HAP-1 (cell line): ENCODE measurements around the gene GPC1.

Experiments used
- DNase-seq, 2 experiments: peaks; one replicate each; pipeline ENCODE4 v3.0.0-alpha.2; 2016 to 2020; ENCODE audit warnings: low spot score in 2 of 2
- H3K27me3 ChIP-seq: fragments of 250-450 bp; sonication (Bioruptor Pico); 2 replicates; pipeline ENCODE4 v1.5.1; 2020; ENCODE audit warnings: low read depth, mild to moderate bottlenecking, moderate library complexity
- H3K36me3 ChIP-seq: fragments of 250-450 bp; sonication (Bioruptor Pico); replicated peaks from 2 replicates; pipeline ENCODE4 v1.5.1; 2020; ENCODE audit warnings: mild to moderate bottlenecking
- H3K4me1 ChIP-seq: fragments of 250-450 bp; sonication (Bioruptor Pico); 2 replicates; pipeline ENCODE4 v1.5.1; 2020; ENCODE audit warnings: mild to moderate bottlenecking
- H3K4me3 ChIP-seq: fragments of 250-450 bp; sonication (Bioruptor Pico); 2 replicates; pipeline ENCODE4 v1.5.1; 2020; ENCODE audit warnings: mild to moderate bottlenecking, moderate library complexity
- H3K9me3 ChIP-seq: fragments of 250-450 bp; sonication (Bioruptor Pico); 2 replicates; pipeline ENCODE4 v1.5.1; 2020; ENCODE audit warnings: mild to moderate bottlenecking, moderate library complexity
- in situ Hi-C: fragments of 300-500 bp; cut with MboI; formaldehyde crosslinking; loops from 3 replicates; pipeline ENCODE4 v1.14.3; 2020; ENCODE audit warnings: low sequenced_read_pairs, inconsistent platforms, mixed read lengths

GPC1 gene

DNA sequence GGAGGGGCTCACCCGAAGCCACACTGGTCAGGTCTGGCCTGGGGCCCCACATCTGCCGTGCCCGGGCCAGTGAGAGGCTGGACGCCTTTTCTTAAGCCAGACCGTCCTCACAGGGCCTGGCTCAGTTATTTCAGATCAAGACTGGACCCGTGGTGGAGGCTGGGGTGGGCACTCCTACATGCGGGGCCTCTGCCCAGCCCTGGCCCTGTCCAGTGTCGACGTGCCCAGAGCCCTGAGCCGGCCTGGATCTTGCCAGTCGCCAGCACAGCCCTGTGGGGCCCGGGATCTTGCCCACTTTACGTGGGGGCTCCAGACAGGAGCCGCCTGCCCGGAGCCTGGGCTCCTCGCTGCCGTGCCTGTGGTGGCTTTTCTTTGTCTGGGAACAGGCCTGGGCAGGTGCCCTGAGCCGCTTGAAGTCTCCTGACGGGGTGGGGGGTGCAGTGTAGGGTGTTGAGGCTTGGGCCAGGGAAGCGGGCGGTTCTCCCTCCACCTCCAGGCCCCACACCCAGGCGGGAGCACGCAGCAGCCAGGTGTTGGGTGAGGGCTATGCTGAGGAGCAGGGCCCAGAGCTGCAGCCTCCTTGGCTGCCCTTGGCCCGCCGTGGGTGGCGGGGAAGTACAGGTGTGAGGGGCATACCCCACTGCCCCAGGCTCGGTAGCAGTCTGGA lies 6.0 kb downstream of the GPC1 start:
- no peaks in the 10 kb centered on the region for H3K9me3 ChIP-seq
- H3K27me3 ChIP-seq: no peaks in the 10 kb centered on the region
- H3K4me3 ChIP-seq: no peak overlapping the region
- peaks cover 10% of the 10 kb centered on the region for H3K4me1 ChIP-seq
- in situ Hi-C loops: loop anchor here (25.0 kb wide), 1 partner anchor 379 kb away; the partner anchor contains the start of gene OR6B3
- DNase-seq: no peak
- H3K36me3 ChIP-seq: no peaks in the 10 kb centered on the region

DNA sequence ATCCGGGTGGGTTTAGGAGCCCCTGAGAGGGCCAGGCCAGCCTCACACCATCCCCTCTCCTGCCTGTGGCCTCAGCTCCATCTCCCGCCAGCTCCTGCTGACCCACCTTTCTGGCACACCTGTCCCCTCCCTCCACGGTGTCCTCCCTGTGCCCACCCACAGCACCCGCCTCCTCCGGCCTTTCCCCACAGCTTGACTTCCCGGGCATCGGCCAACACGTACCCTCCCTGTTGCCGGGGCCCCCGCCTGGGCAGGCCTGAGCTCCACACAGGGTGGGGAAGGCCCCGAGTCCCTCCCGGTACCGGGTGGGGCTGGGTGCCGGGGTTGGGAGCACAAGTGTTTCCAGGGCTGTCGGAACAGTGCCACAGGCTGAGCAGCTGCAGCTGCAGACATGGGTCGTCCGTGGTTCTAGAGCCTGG lies 6.5 kb downstream of the GPC1 start:
- H3K9me3 ChIP-seq: no peaks in the 10 kb centered on the region
- in situ Hi-C loops: loop anchor here (25.0 kb wide), 1 partner anchor 380 kb away; the partner anchor contains the start of gene OR6B3
- no peak overlapping the region for H3K4me3 ChIP-seq
- DNase-seq: no peak
- H3K36me3 ChIP-seq: no peaks in the 10 kb centered on the region
- H3K27me3 ChIP-seq: no peaks in the 10 kb centered on the region
- peaks cover 4% of the 10 kb centered on the region for H3K4me1 ChIP-seq

DNA sequence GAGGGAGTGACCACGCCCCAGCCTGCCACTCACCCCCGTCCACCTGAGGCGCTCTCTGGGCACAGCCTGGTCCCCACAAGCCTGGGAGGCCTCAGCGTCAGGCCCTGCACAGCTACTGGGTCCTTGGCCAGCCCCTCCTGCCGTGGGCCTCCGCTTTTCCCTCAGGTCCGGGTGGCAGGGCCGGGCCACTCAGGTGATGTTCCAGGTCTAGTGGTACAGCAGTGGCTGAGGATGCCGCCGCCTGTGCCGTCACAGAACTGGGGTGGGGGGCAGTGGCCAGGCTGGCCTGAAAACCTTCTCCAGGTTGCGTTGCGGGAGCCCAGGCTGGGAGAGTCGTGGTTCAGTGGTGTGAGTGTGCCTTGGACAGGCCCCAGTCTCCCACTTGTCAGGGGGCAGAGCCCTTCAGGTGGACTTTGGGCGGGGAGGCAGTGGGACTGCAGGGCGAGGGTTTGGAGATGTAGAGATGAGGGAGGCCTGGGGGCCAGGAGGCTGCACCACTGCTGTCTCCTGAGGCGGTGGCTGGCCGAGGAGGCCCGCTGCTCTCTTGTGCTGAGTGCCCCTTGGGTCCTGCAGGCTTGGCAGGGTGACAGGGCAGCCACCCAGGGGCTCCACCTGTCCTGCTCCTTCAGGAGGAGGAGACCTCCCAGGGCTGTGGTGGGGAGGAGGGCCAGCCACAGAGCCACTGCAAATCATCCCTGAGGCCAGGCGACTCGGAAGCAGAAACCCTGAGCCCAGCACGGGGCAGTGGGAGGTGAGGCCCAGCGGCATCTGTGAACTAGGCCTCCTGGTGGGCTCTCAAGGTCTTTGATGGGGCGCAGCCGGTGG lies 7.6 kb downstream of the GPC1 start:
- in situ Hi-C loops: loop anchor here (25.0 kb wide), 1 partner anchor 381 kb away; the partner anchor contains the start of gene OR6B3
- DNase-seq: no peak
- no peak overlapping the region for H3K4me3 ChIP-seq
- no peaks in the 10 kb centered on the region for H3K9me3 ChIP-seq
- no peaks in the 10 kb centered on the region for H3K27me3 ChIP-seq
- H3K36me3 ChIP-seq: no peaks in the 10 kb centered on the region
- H3K4me1 ChIP-seq: peaks cover under 1% of the 10 kb centered on the region

- H3K9me3 ChIP-seq: no peaks in the 10 kb centered on the region
- DNase-seq: no peak
- H3K4me3 ChIP-seq: no peak overlapping the region
- H3K4me1 ChIP-seq: no peaks in the 10 kb centered on the region
- in situ Hi-C loops: loop anchor here (25.0 kb wide), 1 partner anchor 382 kb away; the partner anchor contains the start of gene OR6B3
- H3K36me3 ChIP-seq: no peaks in the 10 kb centered on the region
- no peaks in the 10 kb centered on the region for H3K27me3 ChIP-seq
Observed at GRCh38 chr2:240443891-240444301, 8.4 kb downstream of the GPC1 start.

- no peak for DNase-seq
- Histone ChIP-seq H3K9me3 (no peaks in the 10 kb centered on the region), H3K4me1 (no peaks in the 10 kb centered on the region), H3K27me3 (no peaks in the 10 kb centered on the region), H3K36me3 (no peaks in the 10 kb centered on the region), H3K4me3 (no peak overlapping the region)
- in situ Hi-C loops: loop anchor here (25.0 kb wide), 1 partner anchor 382 kb away; the partner anchor contains the start of gene OR6B3
Observed at GRCh38 chr2:240444464-240444863, 9.0 kb downstream of the GPC1 start.

DNA sequence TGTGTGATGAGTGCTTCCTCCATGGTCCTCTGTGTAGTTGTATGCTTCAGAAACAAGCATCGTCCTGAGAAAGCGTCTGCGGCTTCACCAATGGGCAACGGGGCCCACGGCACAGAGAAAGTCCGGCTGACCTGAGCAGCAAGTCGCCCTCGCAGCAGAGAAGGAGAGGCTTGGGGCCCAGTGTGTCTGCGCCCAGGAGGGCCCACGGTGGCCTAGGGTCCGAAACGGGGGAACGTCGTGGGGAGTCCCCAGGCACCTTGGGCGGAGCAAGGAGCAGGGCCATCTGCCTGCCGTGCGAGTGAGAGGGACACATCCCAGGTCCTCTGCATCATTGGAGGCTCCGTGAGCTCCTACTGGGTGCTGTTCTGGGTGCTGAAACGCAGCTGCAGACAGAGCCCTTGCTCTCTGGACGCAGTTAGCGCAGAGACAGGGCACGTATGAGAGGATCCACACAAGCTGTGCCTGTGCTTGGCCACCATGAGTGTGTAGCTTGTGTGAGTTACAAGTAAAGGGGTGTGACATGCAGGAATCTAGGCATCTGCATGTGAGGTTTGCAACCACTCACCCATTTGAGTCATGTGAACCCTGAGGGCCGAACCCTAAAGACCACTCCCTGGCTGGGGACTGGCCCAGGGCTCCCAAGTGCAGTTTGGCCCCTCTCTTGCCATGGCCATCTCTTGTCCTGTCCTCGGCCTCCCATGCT lies 10.6 kb downstream of the GPC1 start:
- Histone ChIP-seq H3K4me1 (peaks cover 4% of the 10 kb centered on the region), H3K36me3 (no peaks in the 10 kb centered on the region), H3K4me3 (no peak overlapping the region), H3K9me3 (no peaks in the 10 kb centered on the region), H3K27me3 (no peaks in the 10 kb centered on the region)
- in situ Hi-C loops: loop anchor here (25.0 kb wide), 1 partner anchor 384 kb away; the partner anchor contains the start of gene OR6B3
- no peak for DNase-seq

GRCh38 chr2:240446664-240447175 lies 11.3 kb downstream of the GPC1 start:
- H3K4me1 ChIP-seq: peaks cover 4% of the 10 kb centered on the region
- H3K36me3 ChIP-seq: no peaks in the 10 kb centered on the region
- in situ Hi-C loops: loop anchor here (25.0 kb wide), 1 partner anchor 384 kb away; the partner anchor contains the start of gene OR6B3
- no peaks in the 10 kb centered on the region for H3K27me3 ChIP-seq
- H3K9me3 ChIP-seq: no peaks in the 10 kb centered on the region
- no peak for DNase-seq
- no peak overlapping the region for H3K4me3 ChIP-seq

DNA sequence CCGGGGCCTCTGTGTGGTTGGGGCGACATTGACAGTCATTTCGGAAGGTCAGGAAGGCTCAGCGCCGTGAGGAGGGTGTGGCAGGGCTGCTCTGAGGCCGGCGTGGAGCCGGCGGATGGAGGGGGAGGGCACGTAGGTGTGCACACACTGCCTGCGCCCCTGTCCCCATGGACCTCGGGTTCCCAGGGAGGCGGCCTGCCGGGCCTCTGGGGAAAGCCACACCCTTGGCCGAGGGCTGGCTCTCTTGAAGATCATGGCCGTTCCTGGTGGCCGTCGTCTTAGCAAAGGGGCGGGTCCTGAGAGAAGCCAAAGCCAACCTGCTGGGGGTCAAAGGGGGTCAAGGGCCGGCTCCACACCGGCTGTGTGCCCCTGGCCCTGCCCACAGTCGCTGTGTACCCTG lies 11.9 kb downstream of the GPC1 start:
- Histone ChIP-seq H3K27me3 (no peaks in the 10 kb centered on the region), H3K9me3 (no peaks in the 10 kb centered on the region), H3K4me1 (peaks cover 4% of the 10 kb centered on the region), H3K4me3 (no peak overlapping the region), H3K36me3 (no peaks in the 10 kb centered on the region)
- no peak for DNase-seq
- in situ Hi-C loops: loop anchor here (25.0 kb wide), 1 partner anchor 385 kb away; the partner anchor contains the start of gene OR6B3

DNA sequence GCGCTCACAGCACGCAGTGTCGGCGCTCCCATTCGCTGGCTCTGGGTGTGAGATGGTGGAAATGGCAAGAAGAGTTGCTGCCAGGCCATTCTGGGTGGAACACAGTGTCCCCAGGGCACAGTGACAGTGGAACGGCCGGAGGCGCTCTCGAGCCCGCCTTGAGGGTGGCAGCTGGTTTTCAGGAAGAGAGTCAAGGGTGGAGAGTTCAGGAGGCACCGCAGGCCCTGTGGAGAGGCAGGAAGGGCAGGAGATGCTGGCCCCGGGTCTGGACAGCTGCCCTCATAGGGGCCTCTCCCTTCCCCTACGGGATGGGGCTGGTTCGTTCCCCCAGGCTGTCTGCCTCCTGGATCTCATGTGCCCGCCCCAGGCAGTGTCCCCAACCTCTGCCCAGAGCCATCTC lies 12.5 kb downstream of the GPC1 start:
- no peaks in the 10 kb centered on the region for H3K27me3 ChIP-seq
- H3K4me1 ChIP-seq: peaks cover 4% of the 10 kb centered on the region
- H3K4me3 ChIP-seq: no peak overlapping the region
- no peaks in the 10 kb centered on the region for H3K9me3 ChIP-seq
- no peak for DNase-seq
- no peaks in the 10 kb centered on the region for H3K36me3 ChIP-seq
- in situ Hi-C loops: loop anchor here (25.0 kb wide), 1 partner anchor 386 kb away; the partner anchor contains the start of gene OR6B3

DNA sequence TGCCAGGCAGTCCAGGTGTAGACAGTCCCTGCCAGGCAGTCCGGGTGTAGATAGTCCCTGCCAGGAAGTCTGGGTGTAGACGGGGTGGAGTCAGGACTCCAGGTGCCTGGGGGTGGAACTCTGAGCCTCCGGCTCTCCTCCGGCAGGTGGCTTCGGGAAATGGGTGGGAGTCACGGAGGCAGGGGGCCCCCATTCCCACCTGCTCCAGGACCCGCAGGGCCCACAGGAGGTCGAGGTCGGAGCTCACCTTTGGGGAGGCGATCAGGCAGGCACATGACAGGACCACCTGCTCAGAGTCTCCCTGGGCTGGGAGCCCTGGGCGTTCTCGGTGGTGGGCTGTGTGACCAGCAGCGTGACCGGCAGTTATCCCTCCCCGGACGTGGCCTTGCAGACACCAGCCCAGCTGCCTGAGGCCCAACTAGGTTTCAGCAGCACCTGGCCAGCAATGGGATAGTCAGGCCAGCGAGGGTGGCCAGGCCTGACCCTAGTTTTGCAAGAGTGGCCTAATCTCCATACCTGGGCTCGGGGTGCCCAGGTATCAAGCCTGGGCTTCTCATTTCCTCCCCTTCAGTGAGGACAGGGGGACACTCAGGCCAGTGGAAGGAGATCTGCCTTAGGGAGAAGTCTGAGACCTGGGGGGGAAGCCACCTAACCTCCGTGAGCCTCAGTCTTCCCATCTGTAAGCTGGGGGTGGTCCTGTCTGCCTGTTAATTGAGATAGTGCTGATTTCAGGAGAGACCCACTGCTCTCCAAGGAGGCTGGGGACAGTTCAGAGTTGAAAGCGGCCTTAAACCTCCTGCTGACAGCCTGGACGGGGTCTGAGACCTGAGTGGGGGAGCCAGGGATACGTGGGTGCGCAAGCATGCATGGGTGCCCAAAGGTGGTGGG lies 13.2 kb downstream of the GPC1 start:
- no peak for DNase-seq
- in situ Hi-C loops: loop anchor here (25.0 kb wide), 1 partner anchor 386 kb away; the partner anchor contains the start of gene OR6B3
- Histone ChIP-seq H3K4me1 (peaks cover 4% of the 10 kb centered on the region), H3K4me3 (no peak overlapping the region), H3K9me3 (no peaks in the 10 kb centered on the region), H3K36me3 (no peaks in the 10 kb centered on the region), H3K27me3 (no peaks in the 10 kb centered on the region)

- H3K27me3 ChIP-seq: no peaks in the 10 kb centered on the region
- no peaks in the 10 kb centered on the region for H3K9me3 ChIP-seq
- H3K4me3 ChIP-seq: no peak overlapping the region
- in situ Hi-C loops: loop anchor here (25.0 kb wide), 1 partner anchor 388 kb away; the partner anchor contains the start of gene OR6B3
- H3K36me3 ChIP-seq: no peaks in the 10 kb centered on the region
- H3K4me1 ChIP-seq: peaks cover 4% of the 10 kb centered on the region
- peak; percentile 30 to 74 for DNase-seq
Observed at GRCh38 chr2:240449764-240450531, 14.5 kb downstream of the GPC1 start.

GRCh38 chr2:240450532-240451107 lies 15.2 kb downstream of the GPC1 start:
- H3K4me1 ChIP-seq: peaks cover 4% of the 10 kb centered on the region
- H3K27me3 ChIP-seq: no peaks in the 10 kb centered on the region
- H3K9me3 ChIP-seq: no peaks in the 10 kb centered on the region
- in situ Hi-C loops: no loop called here
- H3K36me3 ChIP-seq: no peaks in the 10 kb centered on the region
- no peak overlapping the region for H3K4me3 ChIP-seq
- DNase-seq: no peak
